GM19193 (cell line): ENCODE measurements around the gene NBPF3.

Source experiments
- POLR2A ChIP-seq: IDR thresholded peaks from 4 replicates; pipeline ENCODE4 v1.6.1; 2011; ENCODE audit not compliant: insufficient read depth, insufficient read length; ENCODE audit errors: extremely low read depth

NBPF3 gene

DNA sequence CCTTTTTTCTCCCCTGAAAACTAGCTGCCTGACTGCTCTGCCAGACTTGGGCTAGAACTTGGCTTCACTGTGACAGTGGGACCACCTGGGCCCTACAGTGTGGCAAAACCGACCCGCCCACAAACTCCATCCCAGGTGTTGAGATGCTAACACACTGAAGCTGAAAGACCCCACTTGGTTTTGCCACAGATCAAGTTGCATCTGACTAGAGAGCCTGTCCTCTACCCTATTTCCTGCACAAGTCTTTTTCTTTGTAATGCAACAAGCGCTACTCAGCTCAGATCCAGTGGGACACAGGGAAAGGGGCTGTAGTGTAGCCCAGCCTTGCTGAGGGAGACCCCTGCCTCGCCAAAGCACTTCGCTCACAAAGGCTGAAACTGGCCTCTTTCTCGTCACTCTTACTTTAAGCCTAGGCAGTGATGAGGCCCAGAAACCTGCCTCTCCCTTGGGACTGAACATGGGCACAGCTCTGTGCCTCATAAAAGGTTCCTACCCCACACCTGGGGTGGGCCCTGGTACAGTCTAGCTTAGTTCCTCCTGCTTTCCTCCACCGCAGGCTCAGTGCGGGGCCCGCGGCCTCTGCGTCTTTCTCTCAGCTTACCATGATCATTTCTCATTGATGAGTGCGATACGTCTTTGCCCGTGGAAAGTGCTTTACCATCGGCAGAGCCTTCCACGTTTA, 79.0 kb downstream of the NBPF3 start:
- no peak for TF ChIP-seq POLR2A

DNA sequence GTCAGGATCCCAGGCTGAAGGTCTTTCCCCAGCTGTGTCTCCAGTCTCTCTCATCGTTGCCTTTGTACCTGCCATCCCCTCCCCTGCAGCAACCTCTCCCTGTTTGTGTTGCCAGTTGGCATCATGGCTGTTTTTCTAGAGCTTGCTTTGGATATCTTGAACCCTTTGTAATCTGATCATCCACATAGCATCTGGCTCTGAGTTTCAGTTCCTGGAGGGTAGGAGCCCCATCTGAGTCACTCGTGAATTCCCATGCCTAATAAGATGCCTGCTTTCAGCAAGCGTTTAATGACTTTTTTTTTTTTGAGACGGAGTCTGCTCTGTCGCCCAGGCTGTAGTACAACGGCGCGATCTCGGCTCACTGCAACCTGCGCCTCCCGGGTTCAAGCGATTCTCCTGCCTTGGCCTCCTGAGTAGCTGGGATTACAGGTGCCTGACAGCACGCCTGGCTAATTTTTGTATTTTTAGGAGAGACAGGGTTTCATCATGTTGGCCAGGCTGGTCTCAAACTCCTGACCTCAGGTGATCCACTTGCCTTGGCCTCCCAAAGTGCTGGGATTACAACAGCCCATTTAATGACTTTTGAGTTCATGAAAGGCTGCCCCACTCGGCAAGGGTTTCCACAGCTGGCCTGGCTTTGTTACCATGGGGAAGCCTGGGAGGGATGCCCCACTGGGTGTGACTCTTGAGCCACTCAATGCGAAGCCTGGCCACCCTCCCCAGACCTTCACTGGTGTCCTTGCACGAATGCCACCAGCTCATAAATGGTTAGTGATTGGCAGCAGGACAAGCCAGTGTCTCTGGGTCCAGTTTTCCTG, 81.2 kb downstream of the NBPF3 start:
- TF ChIP-seq POLR2A = no peak

DNA sequence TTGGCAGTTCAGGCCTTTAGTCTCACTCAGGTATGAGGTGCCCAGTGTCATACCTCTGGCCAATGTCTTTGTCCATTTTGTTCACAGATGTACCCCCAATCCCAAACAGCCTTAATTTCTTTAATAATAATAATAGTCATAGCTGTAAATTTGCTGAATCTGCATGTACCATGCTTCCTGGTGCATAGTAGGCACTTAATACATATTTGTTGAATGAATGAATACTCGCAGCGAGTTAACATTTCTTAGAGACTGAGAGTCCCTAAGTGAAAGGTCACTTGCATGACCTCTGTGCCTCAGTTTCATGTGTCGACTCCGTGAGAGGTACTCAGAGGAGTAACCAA, 81.8 kb downstream of the NBPF3 start:
- no peak for TF ChIP-seq POLR2A

DNA sequence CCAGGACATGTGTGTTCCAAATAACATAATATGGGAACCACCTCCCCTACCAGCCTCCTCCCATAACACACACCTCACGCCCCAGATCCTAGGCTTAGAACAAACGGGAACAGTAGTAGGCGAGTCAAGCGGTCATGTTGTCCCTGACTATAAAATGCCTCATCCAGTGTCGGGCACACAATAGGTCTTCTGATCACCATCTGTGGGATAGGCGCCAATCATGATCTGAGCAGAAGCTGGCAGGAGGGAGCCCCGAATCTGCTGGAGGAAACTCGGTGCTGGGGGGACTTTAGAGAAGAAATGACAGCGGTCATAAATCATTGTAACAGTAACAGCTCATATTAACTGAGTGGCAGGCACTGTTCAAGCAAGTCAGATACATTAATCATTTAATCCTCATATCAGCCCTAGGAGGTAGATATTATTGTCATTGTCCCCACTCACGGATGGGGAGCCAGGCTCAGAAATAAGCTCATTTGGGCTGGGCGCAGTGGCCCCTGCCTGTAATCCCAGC, 82.6 kb downstream of the NBPF3 start:
- TF ChIP-seq POLR2A = no peak

DNA sequence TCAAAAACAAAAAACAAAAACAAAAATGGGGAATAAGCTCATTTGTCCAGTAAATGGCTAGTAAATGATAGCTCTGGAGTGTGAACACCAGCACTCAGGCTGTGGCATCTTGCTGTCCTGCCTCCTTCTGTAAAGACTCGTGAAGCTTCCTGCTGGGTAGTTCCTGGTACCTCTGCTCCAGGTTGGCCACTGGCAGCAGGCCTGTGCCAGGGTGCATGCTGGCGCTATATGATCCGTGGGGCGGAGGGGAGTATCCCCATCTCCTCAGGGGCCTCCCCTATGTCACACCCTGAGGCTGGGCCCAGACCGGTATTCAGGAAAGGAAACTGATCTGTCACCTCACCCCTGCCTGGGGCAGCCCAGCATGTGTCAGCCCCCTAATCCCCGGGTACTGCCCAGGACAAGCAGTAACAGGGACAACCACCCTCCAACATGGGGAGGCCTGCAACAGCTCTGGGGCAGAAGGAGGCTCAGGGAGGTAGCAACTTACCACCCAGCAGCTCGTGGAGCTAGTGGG, 83.4 kb downstream of the NBPF3 start:
- no peak for TF ChIP-seq POLR2A

DNA sequence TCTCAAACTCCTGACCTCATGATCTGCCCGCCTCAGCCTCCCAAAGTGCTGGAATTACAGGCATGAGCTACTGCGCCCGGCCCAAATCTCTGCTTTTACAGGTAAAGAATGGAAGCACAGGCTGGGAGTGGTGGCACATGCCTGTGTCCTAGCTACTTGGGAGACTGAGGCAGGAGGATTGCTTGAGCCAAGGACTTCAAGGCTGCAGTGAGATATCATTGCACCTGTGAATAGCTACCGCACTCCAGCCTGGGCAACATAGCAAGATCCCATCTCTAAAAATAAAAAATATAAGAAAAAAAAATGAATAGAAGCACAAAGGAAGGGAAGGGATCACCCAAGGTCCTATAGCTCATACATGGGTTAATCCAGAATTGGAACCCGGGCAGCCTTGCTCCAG, 84.3 kb downstream of the NBPF3 start:
- no peak for TF ChIP-seq POLR2A

DNA sequence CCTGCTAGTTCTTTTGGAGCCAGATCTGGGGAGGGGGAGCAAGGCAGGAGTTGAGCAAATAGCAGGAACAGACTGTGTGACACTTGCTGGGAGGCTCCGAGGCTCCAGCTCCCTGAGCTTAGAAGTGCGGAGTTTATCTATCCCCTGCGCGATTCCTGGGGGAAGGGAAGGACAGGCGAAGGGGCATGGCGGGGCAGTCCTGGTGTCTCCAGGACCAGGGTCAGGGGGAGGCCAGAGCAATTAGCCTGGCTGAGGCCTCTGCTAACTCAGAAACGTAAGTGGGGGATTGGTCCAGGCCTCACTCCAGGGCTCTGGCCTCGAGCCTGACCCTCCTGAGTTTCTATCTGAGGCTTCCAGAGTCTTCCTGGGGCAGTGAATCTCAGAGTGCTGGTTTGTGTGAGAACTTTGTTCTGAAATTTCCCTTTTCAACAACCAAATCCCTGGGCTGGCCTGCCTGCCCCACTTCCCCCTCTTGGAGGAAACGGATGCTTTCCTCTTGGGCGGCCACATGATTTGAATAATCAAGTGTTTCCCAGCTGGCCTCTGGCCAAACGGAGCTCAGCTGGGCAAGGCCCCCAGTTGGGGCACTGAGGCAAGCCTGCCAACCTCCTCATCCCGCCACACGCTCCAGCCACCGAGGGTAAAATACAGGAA, 84.9 kb downstream of the NBPF3 start:
- TF ChIP-seq POLR2A = no peak

DNA sequence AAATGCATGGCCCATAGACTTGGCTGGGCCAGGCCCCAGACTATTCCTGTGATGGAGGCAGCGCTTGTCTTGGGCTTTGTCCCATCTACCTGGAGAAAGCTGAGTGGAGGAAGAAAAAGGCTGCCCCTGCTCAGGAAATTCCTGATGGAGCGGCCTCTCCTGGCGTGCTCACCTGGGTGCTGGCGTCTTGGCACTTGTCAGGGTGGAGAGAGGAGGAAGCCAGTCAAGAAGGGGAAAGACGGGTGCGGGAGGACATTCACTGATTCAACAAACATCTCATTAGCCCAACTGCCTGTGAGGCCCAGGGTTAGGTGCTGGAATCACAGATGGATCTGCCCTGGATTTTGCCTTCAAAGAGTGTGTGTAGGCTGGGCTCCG, 85.4 kb downstream of the NBPF3 start:
- TF ChIP-seq POLR2A = no peak

DNA sequence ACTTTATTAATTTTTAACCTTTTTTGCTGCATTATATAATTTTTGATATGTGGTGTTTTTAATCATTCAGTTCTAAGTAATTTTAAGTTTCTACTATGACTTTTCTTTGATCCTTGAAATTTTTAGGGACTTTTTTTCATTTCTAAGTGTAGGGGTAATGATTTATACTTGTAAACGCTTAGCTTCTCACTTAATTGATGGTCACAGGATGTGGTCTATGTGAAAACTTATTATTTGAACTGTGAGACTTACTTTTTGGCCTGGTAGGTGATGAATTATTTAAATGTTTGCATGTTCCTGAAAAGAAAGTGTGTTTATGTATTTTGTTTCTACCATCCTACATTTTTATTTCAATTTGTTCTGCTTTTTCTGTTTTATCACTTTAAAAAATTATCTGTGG, 86.5 kb downstream of the NBPF3 start:
- TF ChIP-seq POLR2A = no peak

DNA sequence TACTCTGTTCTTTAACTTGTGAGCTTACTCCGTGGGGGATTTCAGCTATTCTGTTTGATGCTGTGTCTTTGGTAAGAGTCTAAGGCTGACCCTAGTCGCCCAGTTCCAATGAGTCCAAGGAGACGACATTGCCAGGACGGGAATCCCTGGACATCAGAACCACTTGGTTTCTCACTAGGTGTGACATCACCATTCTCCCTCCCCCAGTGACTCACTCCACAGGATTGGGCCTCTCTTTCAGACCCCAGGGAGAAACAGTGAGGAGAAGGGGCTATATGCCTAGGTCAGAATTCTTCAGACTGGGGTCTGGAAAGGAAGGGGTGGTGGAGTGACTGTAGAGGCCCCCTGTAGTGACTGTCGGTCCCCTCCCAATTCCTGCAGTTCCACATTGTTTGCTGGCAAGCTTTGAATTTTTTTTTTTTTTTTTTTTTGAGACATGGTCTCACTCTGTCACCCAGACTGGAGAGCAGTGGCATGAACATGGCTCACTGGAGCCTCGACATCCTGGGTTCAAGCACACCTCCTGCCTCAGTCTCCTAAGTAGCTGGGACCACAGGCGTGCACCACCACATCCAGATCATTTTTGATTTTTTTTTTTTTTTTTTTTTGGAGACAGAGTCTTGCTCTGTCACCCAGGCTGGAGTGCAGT, 90.6 kb downstream of the NBPF3 start:
- no peak for TF ChIP-seq POLR2A

DNA sequence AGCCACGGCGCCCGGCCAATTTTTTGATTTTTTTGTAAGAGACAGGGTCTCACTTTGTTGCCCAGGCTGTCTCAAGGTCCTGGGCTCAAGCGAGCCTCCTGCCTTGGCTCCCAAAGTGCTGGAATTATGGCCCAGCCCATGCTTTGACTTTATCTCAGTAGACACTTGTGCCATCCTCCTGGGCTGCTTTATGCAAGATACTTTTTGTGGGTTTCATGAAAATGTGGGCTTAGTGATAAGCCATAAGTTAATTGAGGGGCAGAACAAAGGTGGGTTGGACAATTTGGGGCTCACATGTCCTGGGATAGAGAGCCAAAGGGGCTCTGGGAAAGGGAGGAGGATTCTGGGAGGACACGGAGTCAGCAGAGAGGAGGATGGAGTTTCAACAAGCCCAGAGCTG, 91.3 kb downstream of the NBPF3 start:
- no peak for TF ChIP-seq POLR2A

DNA sequence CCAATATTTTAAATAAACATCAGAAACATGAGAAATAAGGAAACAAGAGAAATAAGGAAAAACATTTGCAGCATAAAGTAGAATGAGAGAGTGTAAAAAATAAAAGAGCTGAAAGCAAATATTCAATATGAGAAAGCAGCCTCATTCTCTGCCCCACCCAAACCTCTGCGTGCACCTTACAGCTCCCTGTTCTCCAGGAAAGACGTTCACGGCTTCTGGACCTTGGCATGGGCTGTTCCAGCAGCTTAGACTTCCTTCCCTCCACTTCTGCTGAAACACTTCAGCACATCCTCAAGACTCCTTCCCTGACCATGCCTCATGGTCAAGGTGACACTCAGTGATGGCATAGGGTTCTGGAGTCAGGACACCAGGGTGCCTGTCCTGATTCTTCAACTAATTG, 92.6 kb downstream of the NBPF3 start:
- TF ChIP-seq POLR2A = no peak

DNA sequence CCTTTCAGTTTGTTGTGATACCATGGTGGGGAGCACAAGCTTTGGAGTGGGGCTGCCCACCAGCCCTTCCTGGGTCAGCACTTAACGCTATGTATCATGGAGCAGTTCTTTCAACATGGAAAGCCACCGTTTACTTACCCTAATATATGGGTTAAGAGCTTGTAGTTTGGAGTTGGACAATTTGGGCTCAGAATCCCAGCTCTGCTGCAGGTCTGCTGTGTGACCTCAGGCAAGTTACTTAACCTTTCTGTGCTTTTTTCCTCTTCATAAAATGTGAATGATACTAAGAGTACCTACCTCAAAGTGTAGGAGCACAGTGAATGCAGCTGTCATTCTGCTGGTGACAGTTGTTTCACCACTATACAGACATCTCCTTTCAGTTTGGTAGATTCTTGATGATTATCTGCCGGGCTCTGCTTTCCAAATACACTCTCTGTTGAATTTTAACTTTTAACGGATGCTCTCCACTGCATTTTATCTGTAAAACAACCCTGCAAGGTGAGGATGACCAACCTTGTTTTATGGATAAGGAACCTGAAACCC, 93.1 kb downstream of the NBPF3 start:
- TF ChIP-seq POLR2A = no peak

DNA sequence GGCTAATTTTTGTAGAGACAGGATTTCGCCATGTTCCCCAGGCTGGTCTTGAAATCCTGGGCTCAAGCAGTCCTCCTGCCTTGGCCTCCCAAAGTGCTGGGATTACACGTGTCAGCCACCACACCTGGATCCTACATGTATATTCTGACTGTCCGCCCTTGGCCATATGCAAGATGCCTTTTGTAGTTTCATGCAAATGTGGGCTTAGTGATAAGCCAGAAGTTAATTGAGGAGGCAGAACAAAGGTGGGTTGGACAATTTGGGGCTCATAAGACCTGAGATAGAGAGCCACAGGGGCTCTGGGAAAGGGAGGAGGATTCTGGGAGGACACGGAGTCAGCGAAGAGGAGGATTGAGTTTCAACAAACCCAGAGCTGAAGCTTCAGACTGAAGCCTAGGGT, 94.2 kb downstream of the NBPF3 start:
- no peak for TF ChIP-seq POLR2A
